ENCODE results near the gene CNBP.
A peak's percentile ranks its signal among the peaks of the same experiment; 100 is the strongest.

The CNBP gene

DNA sequence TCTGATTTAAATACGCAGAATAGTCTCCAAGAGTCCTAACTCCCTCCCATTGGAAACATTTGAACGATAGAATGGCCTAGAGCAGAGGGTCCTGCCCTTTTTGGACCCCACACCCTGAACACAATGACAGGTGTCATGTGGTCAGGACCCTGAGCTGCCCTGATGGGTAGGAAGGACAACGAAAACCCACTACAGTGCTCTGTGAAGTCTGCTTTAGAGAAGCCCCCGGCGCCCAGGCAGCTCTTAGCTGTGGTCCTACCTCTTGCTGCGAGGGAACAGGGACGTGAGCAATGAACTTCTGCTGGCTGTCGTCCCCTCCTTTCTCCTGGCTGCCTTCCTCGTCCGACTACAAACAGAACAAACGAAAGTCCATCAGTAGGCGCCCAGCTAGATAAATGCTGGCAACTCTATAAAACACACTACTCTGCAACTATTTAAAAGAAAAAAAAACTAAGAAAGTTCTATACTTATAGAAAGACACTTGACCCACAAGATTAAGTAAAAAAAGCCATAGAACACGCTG, 53.3 kb downstream of the CNBP start:
- no peak for DNase-seq (ENCODE audit: low spot score)

DNA sequence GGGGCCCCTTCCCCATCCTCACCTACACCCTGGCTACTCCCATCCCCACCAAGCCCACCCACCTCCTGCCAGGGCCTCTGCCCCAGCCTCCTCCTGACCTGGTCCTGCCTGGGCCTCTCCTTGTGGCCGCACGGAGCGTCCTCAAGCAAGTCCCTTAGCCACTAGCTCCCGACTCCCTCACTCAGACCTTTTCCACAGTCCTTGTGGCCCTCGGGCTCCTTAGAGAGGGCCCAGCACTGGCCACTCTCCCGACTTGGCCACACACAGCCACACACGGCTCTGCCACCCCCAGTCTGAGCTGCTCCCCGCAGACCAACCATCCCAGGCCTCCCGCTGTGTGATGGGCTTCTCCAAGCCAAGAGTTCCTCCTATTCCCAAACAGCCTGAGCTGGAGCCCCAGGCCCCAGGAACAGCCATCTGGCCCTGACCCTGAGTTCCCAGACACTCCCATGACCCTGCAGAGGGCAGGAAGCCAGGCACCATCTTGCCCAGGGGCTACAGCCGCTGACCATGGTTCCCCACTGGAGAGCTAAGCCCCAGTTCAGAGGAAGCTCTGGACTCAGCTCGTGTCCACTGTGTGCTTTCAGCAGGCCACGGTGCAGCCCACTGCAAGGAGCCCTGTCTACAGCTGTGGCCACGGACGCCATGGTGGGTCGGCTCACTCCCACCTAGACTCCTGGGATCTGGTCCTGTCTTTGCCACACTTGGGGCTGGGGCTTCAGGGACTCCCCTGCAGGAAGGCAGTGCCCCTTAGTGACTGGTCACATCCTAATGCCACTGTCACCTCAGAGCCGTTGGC, 55.1 kb downstream of the CNBP start:
- no peak for DNase-seq (ENCODE audit: low spot score)

DNA sequence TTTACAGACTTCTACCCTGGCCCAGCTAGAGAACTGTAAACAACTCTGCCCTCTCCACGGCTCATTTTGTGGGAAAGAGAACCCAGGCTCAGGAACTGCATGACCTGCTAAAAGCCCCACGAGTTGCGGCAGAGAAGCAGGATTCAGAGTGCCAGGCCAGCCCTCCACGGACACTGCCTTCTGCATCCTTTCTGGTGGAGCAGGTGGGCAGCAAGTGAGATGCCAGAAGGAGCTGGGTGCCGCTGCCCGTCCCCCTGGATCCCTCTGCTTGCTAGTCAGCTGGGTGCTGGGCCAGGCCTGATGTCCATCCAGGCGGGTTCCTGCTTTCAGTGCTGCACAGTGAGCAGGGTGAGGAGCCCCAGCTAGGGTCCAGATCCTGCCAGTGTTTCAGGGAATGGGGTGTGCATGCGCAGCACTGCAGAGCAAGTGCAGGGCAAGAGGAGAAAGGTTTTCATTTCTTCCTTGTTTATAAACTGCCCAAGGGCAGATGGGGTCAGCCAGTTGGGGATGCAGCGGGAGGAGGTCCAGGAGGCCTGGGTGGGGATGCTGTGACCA, 56.9 kb downstream of the CNBP start:
- DNase-seq (ENCODE audit: low spot score) = no peak

DNA sequence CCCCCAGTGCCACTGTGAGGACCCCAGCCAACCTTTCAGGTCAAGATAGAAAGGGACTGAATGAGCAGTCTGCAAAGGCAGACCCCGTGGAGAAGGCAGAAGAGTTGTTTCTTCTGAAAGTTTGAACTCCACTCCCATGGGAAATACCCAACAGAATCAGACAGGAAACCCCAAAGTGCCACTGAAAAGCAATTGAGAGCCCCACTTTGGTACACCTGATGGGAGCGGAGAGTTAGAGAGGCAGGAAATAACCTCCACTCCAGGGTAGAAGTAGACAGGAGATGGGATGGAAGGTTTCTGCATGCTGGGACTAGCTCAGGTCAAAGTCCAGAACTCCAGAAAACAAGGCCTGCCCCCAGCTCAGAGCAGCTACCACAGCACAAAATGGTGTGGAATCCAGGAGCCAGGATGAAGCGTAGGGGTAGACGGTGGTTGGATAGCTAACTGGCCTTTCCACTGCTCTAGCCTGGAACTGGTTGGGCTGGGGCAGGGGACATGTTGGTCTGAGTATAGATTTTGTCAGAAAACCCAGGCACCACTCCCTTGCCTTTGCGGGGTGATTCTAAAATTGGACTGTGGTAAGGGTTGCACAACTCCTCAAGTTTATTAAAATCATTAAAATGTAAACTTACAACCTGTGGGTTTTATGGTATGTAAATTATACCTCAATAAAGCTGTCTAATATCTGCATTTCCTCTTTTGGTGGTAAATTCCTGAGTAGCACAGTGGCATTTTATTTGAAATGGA, 60.2 kb downstream of the CNBP start:
- no peak for DNase-seq (ENCODE audit: low spot score)

DNA sequence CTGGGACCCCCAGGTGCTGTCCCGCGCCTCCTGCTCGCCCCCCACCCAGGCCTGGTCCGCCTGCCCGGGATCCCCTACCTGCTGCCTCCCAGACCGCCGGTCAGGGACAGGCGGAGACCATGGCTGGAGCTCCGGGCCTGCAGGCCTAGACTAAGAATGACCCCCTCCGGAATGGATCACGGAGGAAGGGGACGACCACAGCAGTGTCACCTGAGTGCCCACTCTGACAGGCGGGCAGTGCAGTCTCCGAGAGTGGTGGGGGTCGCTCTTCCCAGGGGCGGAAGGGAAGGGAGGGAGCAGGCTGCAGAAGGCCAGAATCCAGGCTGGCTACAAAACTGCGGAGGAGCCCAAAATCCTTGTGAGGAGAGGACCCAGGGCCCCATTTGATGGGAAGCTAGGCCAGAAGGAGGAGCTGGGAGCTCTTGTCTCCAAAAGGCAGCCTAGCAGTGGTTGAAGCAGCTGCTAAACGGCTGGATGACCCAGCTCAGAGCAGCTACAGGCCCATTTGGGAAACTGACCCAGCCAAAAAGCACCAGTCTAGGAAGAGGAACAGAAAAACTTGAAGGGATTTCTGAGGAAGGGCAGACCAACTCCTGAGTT, 61.2 kb downstream of the CNBP start:
- DNase-seq (ENCODE audit: low spot score) = no peak

DNA sequence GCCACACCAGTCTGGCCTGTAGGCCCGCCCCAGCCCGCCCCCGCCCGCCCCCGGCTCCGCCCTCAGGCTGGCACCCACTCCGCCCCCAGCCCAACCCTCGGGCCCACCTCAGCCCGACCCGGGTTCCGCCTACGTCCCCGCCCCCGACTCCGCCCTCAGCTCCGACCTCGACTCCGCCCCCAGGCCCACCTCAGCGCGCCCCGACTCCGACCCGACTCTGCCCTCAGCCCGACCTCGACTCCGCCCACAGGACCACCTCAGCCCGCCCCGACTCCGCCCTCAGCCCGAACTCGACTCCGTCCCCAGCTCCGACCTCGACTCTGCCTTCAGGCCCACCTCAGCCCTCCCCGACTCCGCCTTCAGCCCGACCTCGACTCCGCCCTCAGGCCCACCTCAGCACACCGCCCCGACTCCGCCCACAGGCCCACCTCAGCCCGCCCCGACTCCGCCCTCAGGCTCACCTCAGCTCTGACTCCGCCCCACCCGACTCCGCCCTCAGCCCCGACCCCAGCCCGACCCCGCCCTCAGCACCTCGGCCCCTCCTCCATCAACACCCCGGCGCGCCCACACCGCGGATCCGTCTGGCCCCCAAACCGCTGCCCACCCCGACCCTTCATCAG, 61.8 kb downstream of the CNBP start, which contains the start of gene RAB43:
Gene RAB43 (minus strand): TSS at position 13 of the 620 bp plus-strand sequence. CDS start 315 bp downstream, outside the sequence.
- DNase-seq (ENCODE audit: low spot score) = peak; percentile 63

DNA sequence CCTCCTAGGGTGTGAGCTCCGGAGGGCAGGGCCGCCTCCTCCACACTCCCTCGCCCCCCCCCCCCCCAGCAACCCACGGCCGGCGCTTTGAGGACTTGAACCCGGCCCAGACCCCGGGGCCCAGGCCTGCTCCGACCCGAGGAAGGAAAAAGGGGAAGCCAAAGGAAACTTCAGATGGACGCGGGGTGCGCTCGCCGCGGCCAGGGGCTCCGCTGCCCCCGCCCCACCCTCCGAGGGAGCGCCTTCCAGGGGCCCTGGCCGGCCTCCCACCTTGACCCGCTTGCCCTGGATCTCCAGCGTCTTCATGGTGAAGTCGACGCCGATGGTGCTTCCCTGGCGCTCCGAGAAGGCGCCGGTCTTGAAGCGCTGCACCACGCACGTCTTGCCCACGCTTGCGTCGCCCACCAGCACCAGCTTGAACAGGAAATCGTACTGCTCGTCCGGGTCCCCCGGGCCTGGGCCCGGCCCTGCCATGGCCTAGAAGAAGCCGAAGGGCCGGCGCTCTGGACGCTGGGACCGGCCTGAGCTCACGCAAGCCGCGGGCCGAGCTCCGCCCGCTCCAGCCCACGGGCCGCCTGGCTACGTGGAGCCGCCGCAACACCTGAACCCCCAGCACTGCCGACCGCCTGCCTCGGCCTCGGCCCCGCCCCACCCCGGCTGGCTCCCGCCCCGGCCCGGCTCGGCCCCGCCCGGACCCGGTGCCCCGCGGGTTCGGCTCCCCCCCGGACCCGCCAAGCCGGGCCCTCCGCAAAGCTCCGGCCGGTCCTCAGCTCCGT, 62.5 kb downstream of the CNBP start:
- peak; percentile 14 for DNase-seq (ENCODE audit: low spot score)

DNA sequence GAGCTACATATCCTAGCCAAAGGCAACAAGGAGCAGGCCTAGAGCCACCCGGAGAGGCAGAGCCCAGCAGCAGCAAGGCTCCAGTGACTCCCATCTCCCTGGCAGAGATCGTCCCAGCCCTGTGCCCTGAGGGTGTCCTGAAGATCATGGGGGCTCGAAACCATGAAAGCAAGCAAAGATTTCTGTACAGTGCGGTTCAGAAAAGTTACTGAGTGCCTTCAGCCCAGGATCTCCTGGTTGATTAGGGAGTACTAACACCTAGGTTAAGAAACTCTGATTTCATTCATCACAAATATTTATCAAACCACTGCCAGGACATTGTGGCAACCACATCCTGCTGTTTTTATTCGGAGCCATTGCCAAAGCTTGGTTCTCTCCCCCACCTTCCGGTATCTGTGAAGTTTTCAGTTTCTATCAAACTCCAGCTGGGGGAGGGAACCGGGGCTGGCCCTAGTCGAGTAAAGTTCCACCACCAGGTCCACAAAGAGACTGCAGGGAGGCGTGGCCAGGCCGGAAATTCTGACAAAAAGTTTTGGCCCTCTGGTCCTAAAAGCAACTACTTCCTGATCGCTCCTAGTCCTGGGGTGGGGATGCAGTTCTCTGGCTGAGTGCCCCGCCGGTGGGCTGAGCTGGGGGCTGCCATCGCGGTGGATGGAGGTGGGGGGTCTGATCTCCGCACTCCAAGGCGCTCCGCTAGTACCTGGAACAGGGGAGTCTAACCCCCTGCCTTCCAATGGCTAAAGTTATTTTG, 63.3 kb downstream of the CNBP start:
- peak; percentile 83 for DNase-seq (ENCODE audit: low spot score)

DNA sequence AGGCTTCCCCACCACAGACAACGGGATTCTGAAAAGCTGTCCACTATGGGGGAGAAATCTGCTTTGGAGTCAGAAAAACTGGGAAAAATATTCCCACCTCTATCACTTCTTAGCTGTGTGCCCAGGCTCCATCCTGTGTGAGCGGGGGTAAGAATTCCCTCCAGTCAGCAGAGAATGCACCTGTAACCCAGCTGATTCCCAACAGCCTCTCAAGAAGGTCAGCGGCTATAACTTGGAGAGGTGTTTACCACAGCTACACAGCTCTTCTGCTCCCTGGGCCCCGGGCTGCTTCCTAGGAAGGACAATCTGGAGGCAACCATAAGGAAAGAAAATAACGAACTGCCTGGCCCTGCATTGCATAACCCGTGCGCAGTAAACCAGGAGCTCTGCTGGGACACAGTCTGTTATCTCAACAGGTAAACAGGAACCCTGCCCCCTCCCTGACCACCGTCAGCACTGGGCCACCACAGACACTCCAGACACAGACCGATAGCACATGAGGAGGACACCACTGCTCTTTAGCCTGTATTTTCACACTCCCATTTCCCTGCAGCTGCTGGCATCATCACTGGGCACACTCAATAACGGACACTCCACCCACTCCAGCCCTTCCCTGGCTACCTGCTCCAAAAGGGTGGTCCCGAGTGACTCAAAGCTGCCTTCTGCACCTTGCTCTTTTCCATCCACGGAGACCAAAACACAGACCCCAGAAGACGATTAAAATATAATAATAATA, 64.2 kb downstream of the CNBP start:
- no peak for DNase-seq (ENCODE audit: low spot score)

DNA sequence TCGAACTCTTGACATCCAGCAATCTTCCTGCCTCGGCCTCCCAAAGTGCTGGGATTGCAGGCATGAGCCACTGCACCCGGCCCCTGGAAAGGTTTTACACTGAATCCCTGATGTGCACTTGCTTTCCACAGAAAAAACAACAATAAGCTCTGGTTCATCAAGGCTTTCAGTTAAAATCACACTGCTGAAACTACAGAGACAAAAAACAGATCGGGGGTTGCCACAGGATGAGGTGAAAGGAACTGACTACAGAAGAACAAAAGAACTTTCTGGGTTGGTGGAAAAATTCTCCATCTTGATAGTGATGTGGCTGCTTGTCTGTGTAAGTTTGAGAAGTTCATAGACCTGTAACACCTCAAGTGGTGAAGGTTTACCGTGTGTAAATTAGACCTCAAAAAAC, 65.0 kb downstream of the CNBP start:
- DNase-seq (ENCODE audit: low spot score) = no peak

All from kidney capillary endothelial cell (primary cell).